ENCODE data around the gene EHMT1.

- TF ChIP-seq EZH2 (IDR thresholded peaks at IDR 0.05) (no peak), POLR2AphosphoS5 (IDR thresholded peaks at IDR 0.05; ENCODE audit: borderline replicate concordance, low read depth, low read length) (no peak), FOXP2 (optimal IDR thresholded peaks at IDR 0.05; ENCODE audit: control extremely low read depth, extremely low read length, insufficient read depth) (no peak)
These were observed 183.9 kb downstream of the EHMT1 start for GRCh38 chr9:137802521-137803243.
